Ishikawa (cell line): ENCODE data around the gene STARD10.

ENCODE experiments used
- CEBPB ChIP-seq: IDR thresholded peaks from 2 replicates; pipeline ENCODE4 v1.6.1; 2012
- NFIC ChIP-seq: IDR thresholded peaks from 2 replicates; pipeline ENCODE4 v1.6.1; 2012
- REST ChIP-seq: IDR thresholded peaks from 2 replicates; pipeline ENCODE4 v1.6.1; 2012; ENCODE audit warnings: low read depth, mild to moderate bottlenecking
- YY1 ChIP-seq: IDR thresholded peaks from 2 replicates; pipeline ENCODE4 v1.6.1; 2012; ENCODE audit warnings: low read depth

DNA sequence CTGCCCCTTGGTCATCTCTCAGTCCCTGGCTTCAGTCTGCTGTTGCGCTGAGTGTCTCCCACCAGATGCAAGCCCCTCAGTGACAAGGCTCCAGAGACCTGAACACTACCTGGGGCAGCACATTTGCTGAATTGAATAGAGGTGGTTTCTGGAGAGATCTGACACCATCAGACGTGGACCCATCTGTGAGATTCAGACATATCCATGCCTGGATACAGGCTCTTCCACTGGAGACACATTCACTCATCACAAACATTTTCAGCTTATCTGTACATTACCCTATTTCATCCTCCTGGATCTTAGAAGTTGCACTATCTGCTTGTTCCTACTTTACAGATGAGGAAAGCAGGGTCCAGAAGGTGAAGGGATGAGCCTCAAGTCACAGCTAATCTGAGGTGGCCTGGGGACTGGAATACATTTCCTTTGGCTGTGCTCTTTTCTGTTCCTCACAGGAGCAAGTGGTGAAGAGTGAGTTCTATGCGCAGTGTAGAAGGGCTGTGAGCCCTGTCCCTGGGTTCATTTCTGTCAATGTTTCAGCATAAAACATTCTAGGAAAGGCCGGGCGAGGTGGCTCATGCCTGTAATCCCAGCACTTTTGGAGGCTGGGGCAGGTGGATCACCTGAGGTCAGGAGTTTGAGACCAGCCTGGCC is 39.4 kb upstream of the STARD10 start:
- TF ChIP-seq NFIC (no peak), REST (no peak), YY1 (no peak), CEBPB (no peak)
